Raji (cell line): ENCODE data around the gene BCAR1.

ENCODE experiments used
- POLR2A ChIP-seq: IDR thresholded peaks from 2 replicates; pipeline ENCODE4 v1.6.1; 2011; ENCODE audit warnings: low read depth, low read length, control low read depth; ENCODE audit not compliant: insufficient read depth

Gene BCAR1

GRCh38 chr16:75206749-75207451 lies 44.5 kb downstream of the BCAR1 start, which contains the start of gene CTRB2:
Gene CTRB2 (minus strand): TSS chr16:75207161. CDS start chr16:75207141, 20 bp downstream.
- no peak for TF ChIP-seq POLR2A

DNA sequence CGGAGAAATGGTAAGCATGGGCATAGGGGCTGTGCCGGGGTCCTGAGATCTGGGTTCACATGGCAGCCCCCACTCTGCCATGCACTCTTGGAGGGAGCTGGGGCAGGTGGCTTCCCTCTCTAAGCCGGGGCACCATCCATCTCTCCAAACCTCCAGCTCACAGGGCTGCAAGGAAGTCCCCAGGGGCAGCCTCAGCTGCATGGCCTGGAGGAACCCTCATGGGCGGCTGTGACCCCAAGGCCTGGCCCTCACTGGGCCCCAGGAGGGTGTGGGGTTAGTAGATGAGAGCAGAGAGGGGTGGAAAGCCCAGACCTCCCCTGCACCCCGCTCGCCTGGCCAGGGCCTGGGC lies 47.0 kb downstream of the BCAR1 start:
- no peak for TF ChIP-seq POLR2A

GRCh38 chr16:75203667-75204409 lies 47.6 kb downstream of the BCAR1 start:
- no peak for TF ChIP-seq POLR2A

DNA sequence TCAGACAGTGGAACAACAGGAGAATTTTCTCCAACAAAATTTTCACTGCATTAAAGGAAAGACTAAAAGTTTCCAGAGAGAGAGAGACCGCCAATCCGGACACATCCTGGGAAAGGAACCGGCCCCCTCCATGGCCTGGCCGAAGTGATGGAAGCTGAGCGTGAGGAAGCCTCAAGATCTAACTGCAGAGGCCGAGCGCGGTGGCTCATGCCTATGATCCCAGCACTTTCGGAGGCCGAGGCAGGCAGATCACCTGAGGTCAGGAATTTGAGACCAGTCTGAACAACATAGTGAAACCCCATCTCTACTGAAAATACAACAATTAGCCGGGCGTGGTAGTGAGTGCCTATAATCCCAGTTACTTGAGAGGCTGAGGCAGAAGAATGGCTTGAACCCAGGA lies 48.3 kb downstream of the BCAR1 start:
- TF ChIP-seq POLR2A = no peak

GRCh38 chr16:75202069-75202590 lies 49.3 kb downstream of the BCAR1 start:
- TF ChIP-seq POLR2A = no peak

- no peak for TF ChIP-seq POLR2A
Observed at GRCh38 chr16:75198135-75198600, 53.3 kb downstream of the BCAR1 start.

DNA sequence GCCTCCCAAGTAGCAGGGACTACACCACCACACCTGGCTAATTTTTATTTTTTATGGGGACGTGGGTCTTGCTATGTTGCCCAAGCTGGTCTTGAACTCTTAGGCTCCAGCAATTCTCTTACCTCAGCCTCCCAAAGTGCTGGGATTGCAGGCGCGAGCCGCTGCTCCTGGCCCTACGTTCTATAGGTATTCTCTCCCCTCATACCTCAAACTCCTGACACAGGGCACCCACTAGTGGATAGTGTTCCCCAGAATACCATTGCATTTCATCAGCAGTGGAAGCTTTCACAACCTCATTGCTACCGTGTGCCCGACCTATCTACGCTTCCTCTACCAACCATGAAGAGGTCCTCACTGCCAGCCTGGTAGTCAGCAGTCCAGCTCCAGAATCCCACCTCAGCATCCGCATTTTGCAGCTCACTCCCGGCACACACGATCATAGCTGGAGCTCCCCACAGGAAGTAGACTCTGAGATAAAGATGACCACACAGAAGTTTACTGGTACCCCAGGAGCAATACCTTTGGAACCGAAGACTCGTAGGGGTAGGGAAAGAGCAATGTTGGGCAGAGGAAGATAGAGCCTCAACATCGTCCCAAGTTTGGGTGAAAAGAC lies 53.8 kb downstream of the BCAR1 start:
- no peak for TF ChIP-seq POLR2A

GRCh38 chr16:75196836-75197235 lies 54.6 kb downstream of the BCAR1 start:
- TF ChIP-seq POLR2A = no peak

GRCh38 chr16:75195811-75196790 lies 55.3 kb downstream of the BCAR1 start:
- no peak for TF ChIP-seq POLR2A

DNA sequence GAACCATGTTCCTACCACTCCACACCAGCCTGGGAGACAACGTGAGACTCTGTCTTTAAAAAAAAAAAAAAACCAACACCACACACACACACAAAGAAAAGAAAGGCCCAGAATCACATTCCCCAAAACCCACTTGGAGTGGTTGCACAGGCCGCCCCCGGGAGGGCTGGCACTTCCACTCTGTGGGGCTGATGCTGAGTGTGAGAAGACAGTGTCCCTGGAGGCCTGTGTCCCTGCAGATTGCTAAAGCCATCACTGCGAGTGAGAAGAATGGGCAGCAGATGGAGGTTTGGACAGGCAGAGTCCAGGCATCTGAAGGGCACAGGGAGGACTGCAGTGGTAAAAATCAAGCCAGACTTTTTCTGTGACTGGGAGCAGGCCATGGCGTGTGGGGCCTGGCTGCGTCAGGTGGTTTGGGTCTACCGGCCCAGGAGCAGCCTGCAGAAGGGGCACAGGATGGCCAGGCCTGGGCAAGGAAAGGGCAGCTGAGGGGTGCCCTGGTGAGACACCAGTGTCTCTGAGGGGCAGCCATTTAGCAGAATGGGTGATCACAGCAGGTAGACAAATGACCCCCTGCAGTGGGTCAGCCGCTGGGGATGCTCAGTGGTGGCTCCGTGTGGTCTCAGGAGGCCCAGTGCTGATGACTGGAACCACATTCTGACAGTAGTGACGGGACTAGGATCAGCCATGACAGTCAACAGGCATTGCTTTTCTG lies 57.5 kb downstream of the BCAR1 start:
- TF ChIP-seq POLR2A = no peak

GRCh38 chr16:75193265-75193650 lies 58.2 kb downstream of the BCAR1 start:
- TF ChIP-seq POLR2A = no peak

DNA sequence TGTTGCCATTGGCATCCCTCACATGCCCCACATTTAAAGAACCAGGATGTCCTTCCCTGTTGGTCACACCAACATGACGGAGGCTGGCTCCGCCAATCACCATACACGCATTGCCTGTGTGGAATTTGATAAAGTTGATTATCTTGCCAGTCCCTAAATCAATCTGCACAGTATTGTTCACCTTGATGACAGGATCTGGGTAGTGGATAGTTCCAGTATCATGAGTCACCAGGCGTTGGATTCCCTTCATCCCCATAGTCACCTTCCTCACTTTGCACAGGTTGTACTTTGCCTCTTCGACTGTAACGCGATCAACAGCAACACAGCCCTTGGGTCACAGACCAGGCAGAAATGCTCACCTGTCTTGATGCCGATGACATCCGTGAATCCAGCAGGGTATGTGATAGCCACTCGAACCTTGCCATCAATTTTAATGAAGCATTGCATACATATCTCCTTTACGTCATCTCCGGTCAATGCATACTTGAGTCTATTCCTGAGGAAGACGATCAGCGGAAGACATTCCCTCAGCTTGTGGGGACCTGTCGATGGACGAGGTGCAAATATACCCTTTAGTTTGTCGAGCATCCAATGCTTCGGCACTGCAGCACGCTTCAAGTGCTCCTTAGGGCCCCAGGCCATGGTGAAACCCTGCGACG lies 58.7 kb downstream of the BCAR1 start:
- TF ChIP-seq POLR2A = no peak

- no peak for TF ChIP-seq POLR2A
Observed at GRCh38 chr16:75189638-75190245, 61.7 kb downstream of the BCAR1 start.
